Ectodermal cell (in vitro differentiated cells): ENCODE measurements around the gene NPB.
A peak's percentile ranks its signal among the peaks of the same experiment; 100 is the strongest.

ENCODE experiments used
- H3K27ac ChIP-seq: 2 replicates; pipeline ENCODE4 v1.7.0; 2013; ENCODE audit warnings: mild to moderate bottlenecking, low read depth, low read length; ENCODE audit not compliant: insufficient read depth, poor library complexity, severe bottlenecking
- H3K27me3 ChIP-seq: 2 replicates; pipeline ENCODE4 v1.7.0; 2013; ENCODE audit warnings: mild to moderate bottlenecking, low read length; ENCODE audit not compliant: insufficient read depth, control insufficient read depth, poor library complexity, severe bottlenecking
- H3K36me3 ChIP-seq: one replicate; pipeline ENCODE4 v1.7.0; 2013; ENCODE audit warnings: low read length; ENCODE audit not compliant: control insufficient read depth, insufficient read depth
- H3K4me1 ChIP-seq: one replicate; pipeline ENCODE4 v1.7.0; 2013; ENCODE audit warnings: low read length; ENCODE audit not compliant: control insufficient read depth, insufficient read depth
- H3K4me3 ChIP-seq: 2 replicates; pipeline ENCODE4 v1.7.0; 2013; ENCODE audit warnings: low read depth, low read length, control low read depth; ENCODE audit not compliant: insufficient read depth
- H3K9me3 ChIP-seq: 2 replicates; pipeline ENCODE4 v1.7.0; 2013; ENCODE audit warnings: mild to moderate bottlenecking, low read length, moderate library complexity; ENCODE audit not compliant: control insufficient read depth
- WGBS, 2 experiments: methylation state at CpG; one replicate each; pipeline ENCODE4 v1.1.7; 2013; ENCODE audit warnings: missing lambda C conversion rate in 2 of 2; 5-methylcytosine and 5-hydroxymethylcytosine counted together

The NPB gene

GRCh38 chr17:81899514-81900166 lies 2.4 kb upstream of the NPB start:
- H3K27ac ChIP-seq = no peak overlapping the region
- no peaks in the 10 kb centered on the region for H3K4me1 ChIP-seq
- peaks cover 30% of the 10 kb centered on the region for H3K27me3 ChIP-seq
- H3K9me3 ChIP-seq = no peaks in the 10 kb centered on the region
- WGBS, 2 experiments = 94 to 95% methylated on average over 22 of the region's 22 CpGs
- no peak overlapping the region for H3K4me3 ChIP-seq
- peaks cover 22% of the 10 kb centered on the region for H3K36me3 ChIP-seq

- Histone ChIP-seq H3K4me1 (no peaks in the 10 kb centered on the region), H3K9me3 (no peaks in the 10 kb centered on the region), H3K36me3 (peaks cover 22% of the 10 kb centered on the region), H3K27me3 (peaks cover 30% of the 10 kb centered on the region), H3K27ac (no peak overlapping the region), H3K4me3 (no peak overlapping the region)
- 87 to 91% methylated on average over 18 of the region's 18 CpGs for WGBS, 2 experiments
These were observed 1.7 kb upstream of the NPB start for GRCh38 chr17:81900181-81900820.

- peak overlapping the region; percentile 16 for H3K4me3 ChIP-seq
- peaks cover 22% of the 10 kb centered on the region for H3K36me3 ChIP-seq
- WGBS, 2 experiments = 58 to 59% methylated on average over 21 of the region's 21 CpGs
- H3K27ac ChIP-seq = no peak overlapping the region
- H3K27me3 ChIP-seq = peaks cover 30% of the 10 kb centered on the region
- H3K9me3 ChIP-seq = no peaks in the 10 kb centered on the region
- H3K4me1 ChIP-seq = no peaks in the 10 kb centered on the region
These were observed 643 bp upstream of the NPB start for GRCh38 chr17:81901167-81902022.

- H3K4me3 ChIP-seq = peak overlapping the region; percentile 16
- WGBS, 2 experiments = 67 to 68% methylated on average over 47 of the region's 47 CpGs
- peaks cover 30% of the 10 kb centered on the region for H3K27me3 ChIP-seq
- no peaks in the 10 kb centered on the region for H3K9me3 ChIP-seq
- H3K27ac ChIP-seq = no peak overlapping the region
- H3K4me1 ChIP-seq = no peaks in the 10 kb centered on the region
- H3K36me3 ChIP-seq = peaks cover 21% of the 10 kb centered on the region
These were observed 796 bp downstream of the NPB start for GRCh38 chr17:81902653-81903414.

GRCh38 chr17:81903415-81903831 lies 1.4 kb downstream of the NPB start:
- WGBS, 2 experiments = 93 to 94% methylated on average over 10 of the region's 10 CpGs
- Histone ChIP-seq H3K4me3 (no peak overlapping the region), H3K27ac (no peak overlapping the region), H3K9me3 (no peaks in the 10 kb centered on the region), H3K27me3 (peaks cover 30% of the 10 kb centered on the region), H3K36me3 (peaks cover 16% of the 10 kb centered on the region), H3K4me1 (no peaks in the 10 kb centered on the region)

- H3K4me3 ChIP-seq = no peak overlapping the region
- H3K36me3 ChIP-seq = peaks cover 11% of the 10 kb centered on the region
- 94 to 95% methylated on average over 24 of the region's 24 CpGs for whole genome bisulfite sequencing, 2 experiments
These were observed 2.0 kb downstream of the NPB start for GRCh38 chr17:81903896-81904599.

GRCh38 chr17:81904600-81905423 lies 2.8 kb downstream of the NPB start:
- no peak overlapping the region for H3K4me3 ChIP-seq
- peaks cover 3% of the 10 kb centered on the region for H3K36me3 ChIP-seq
- no peak overlapping the region for H3K27ac ChIP-seq
- H3K9me3 ChIP-seq = no peaks in the 10 kb centered on the region
- peaks cover 33% of the 10 kb centered on the region for H3K27me3 ChIP-seq
- H3K4me1 ChIP-seq = no peaks in the 10 kb centered on the region
- WGBS, 2 experiments = 91% methylated on average over 28 of the region's 28 CpGs

More at GRCh38 chr17:81903896-81904599, 2.0 kb downstream of the NPB start:
- Histone ChIP-seq H3K4me1 (no peaks in the 10 kb centered on the region), H3K27ac (no peak overlapping the region), H3K9me3 (no peaks in the 10 kb centered on the region), H3K27me3 (peaks cover 30% of the 10 kb centered on the region)

GRCh38 chr17:81905424-81905875 lies 3.4 kb downstream of the NPB start:
- H3K4me1 ChIP-seq = peaks cover 5% of the 10 kb centered on the region
- no peaks in the 10 kb centered on the region for H3K36me3 ChIP-seq
- 92 to 94% methylated on average over 16 of the region's 16 CpGs for WGBS, 2 experiments
- no peak overlapping the region for H3K27ac ChIP-seq
- peaks cover 39% of the 10 kb centered on the region for H3K27me3 ChIP-seq
- H3K9me3 ChIP-seq = no peaks in the 10 kb centered on the region
- H3K4me3 ChIP-seq = no peak overlapping the region

GRCh38 chr17:81905993-81906392 lies 4.0 kb downstream of the NPB start:
- Histone ChIP-seq H3K36me3 (no peaks in the 10 kb centered on the region), H3K4me1 (peaks cover 7% of the 10 kb centered on the region)
- 94% methylated on average over 10 of the region's 10 CpGs for WGBS, 2 experiments

More at GRCh38 chr17:81905993-81906392, 4.0 kb downstream of the NPB start:
- H3K27ac ChIP-seq = no peak overlapping the region
- no peaks in the 10 kb centered on the region for H3K9me3 ChIP-seq
- H3K27me3 ChIP-seq = peaks cover 39% of the 10 kb centered on the region
- no peak overlapping the region for H3K4me3 ChIP-seq
